Neural progenitor cell (in vitro differentiated cells): ENCODE data around the gene ERC2. TPM values are rescaled to one million over a fixed set of nuclear protein-coding genes. Genes with fewer than 3 reads are reported as not detected.

ENCODE experiments used
- DNase-seq: peaks from one replicate; pipeline ENCODE4 v3.0.0-alpha.2; 2016; ENCODE audit warnings: low spot score
- H2AFZ ChIP-seq: fragments of 200-600 bp; sonication (generic); replicated peaks from 2 replicates; pipeline ENCODE4 v1.6.1; 2016; ENCODE audit warnings: antibody characterized with exemption
- H3F3A ChIP-seq: fragments of 200-600 bp; sonication (generic); 2 replicates; pipeline ENCODE4 v1.6.1; 2016; ENCODE audit warnings: antibody characterized with exemption, low read depth
- H3K27ac ChIP-seq: fragments of 200-600 bp; sonication (generic); 2 replicates; pipeline ENCODE4 v1.5.1; 2016; ENCODE audit warnings: mild to moderate bottlenecking
- H3K27me3 ChIP-seq: fragments of 200-600 bp; sonication (generic); 2 replicates; pipeline ENCODE4 v1.6.1; 2016; ENCODE audit warnings: mild to moderate bottlenecking, moderate library complexity
- H3K36me3 ChIP-seq: fragments of 200-600 bp; sonication (generic); 2 replicates; pipeline ENCODE4 v1.5.1; 2016
- H3K4me1 ChIP-seq: fragments of 200-600 bp; sonication (generic); 2 replicates; pipeline ENCODE4 v1.6.1; 2016; ENCODE audit warnings: mixed run types
- H3K4me2 ChIP-seq: fragments of 200-600 bp; sonication (generic); 2 replicates; pipeline ENCODE4 v1.6.1; 2016
- H3K4me3 ChIP-seq: fragments of 200-600 bp; sonication (generic); 2 replicates; pipeline ENCODE4 v1.5.1; 2016
- H3K79me2 ChIP-seq: fragments of 200-600 bp; sonication (generic); 2 replicates; pipeline ENCODE4 v1.6.1; 2016; ENCODE audit warnings: low read depth
- H3K9ac ChIP-seq: fragments of 200-600 bp; sonication (generic); 2 replicates; pipeline ENCODE4 v1.6.1; 2016
- H3K9me3 ChIP-seq: fragments of 200-600 bp; sonication (generic); 2 replicates; pipeline ENCODE4 v1.5.1; 2016; ENCODE audit warnings: low read depth
- H4K20me1 ChIP-seq: fragments of 200-600 bp; sonication (generic); 2 replicates; pipeline ENCODE4 v1.6.1; 2016; ENCODE audit warnings: low read depth
- H3K27ac Mint-ChIP-seq: 3 replicates; pipeline ENCODE4 v1.8.0; 2021; ENCODE audit warnings: mixed read lengths
- H3K27me3 Mint-ChIP-seq: 2 replicates; pipeline ENCODE4 v1.8.0; 2022; ENCODE audit warnings: low read depth, mild to moderate bottlenecking, inconsistent platforms, moderate library complexity, mixed read lengths; ENCODE audit not compliant: insufficient read depth
- H3K36me3 Mint-ChIP-seq: 3 replicates; pipeline ENCODE4 v1.8.0; 2021; ENCODE audit warnings: mixed read lengths
- H3K4me1 Mint-ChIP-seq: 3 replicates; pipeline ENCODE4 v1.8.0; 2021; ENCODE audit warnings: mixed read lengths
- H3K4me3 Mint-ChIP-seq: 3 replicates; pipeline ENCODE4 v1.8.0; 2021; ENCODE audit warnings: mild to moderate bottlenecking, moderate library complexity, mixed read lengths
- H3K9me3 Mint-ChIP-seq: 3 replicates; pipeline ENCODE4 v1.8.0; 2020; ENCODE audit warnings: mixed read lengths
- CTCF ChIP-seq: fragments of 200-600 bp; sonication (generic); IDR thresholded peaks from 2 replicates; pipeline ENCODE4 v1.5.1; 2017; ENCODE audit warnings: antibody characterized with exemption, mild to moderate bottlenecking
- EZH2 ChIP-seq: fragments of 200-600 bp; sonication (generic); IDR thresholded peaks from 2 replicates; pipeline ENCODE4 v1.6.1; 2017; ENCODE audit warnings: antibody characterized with exemption, mild to moderate bottlenecking, moderate library complexity
- EZH2phosphoT487 ChIP-seq: fragments of 200-600 bp; sonication (generic); IDR thresholded peaks from 2 replicates; pipeline ENCODE4 v1.6.1; 2017; ENCODE audit warnings: antibody characterized with exemption
- total RNA-seq: library from RNA; depleted of rRNA; stranded (reverse); fragments of >200 nt; gene quantifications from 2 replicates; pipeline ENCODE4 v1.2.3, GENCODE V29; 2015; ENCODE audit warnings: low replicate concordance

The ERC2 gene
- total RNA-seq, 1 donor from 2014 or later = 24.8 TPM

GRCh38 chr3:55521064-55521737 lies 947.1 kb downstream of the ERC2 start:
- H3K4me1 Mint-ChIP-seq = peaks cover 50% of the 10 kb centered on the region
- H3K4me2 ChIP-seq = peak overlapping the region; percentile 55

GRCh38 chr3:55519019-55519418 lies 949.2 kb downstream of the ERC2 start:
- Mint-ChIP-seq H3K9me3 (no peaks in the 10 kb centered on the region), H3K36me3 (no peaks in the 10 kb centered on the region), H3K4me1 (peaks cover 59% of the 10 kb centered on the region), H3K27me3 (peaks cover 4% of the 10 kb centered on the region), H3K4me3 (no peak overlapping the region), H3K27ac (peak overlapping the region; percentile 28)
- Histone ChIP-seq H4K20me1 (peaks cover 9% of the 10 kb centered on the region), H3K79me2 (no peaks in the 10 kb centered on the region), H3K4me2 (no peak overlapping the region), H3F3A (peaks cover 19% of the 10 kb centered on the region), H3K4me3 (no peak overlapping the region), H3K9me3 (no peaks in the 10 kb centered on the region), H3K27ac (no peak overlapping the region), H3K27me3 (no peaks in the 10 kb centered on the region), H2AFZ (no peak overlapping the region), H3K36me3 (no peaks in the 10 kb centered on the region), H3K9ac (no peak overlapping the region), H3K4me1 (peaks cover 30% of the 10 kb centered on the region)
- TF ChIP-seq EZH2phosphoT487 = no peak
- no peak for TF ChIP-seq EZH2
- TF ChIP-seq CTCF = no peak
- no peak for DNase-seq

More at GRCh38 chr3:55521064-55521737, 947.1 kb downstream of the ERC2 start:
- Histone ChIP-seq H3K27me3 (no peaks in the 10 kb centered on the region), H3K79me2 (no peaks in the 10 kb centered on the region), H3K27ac (no peak overlapping the region), H3K36me3 (no peaks in the 10 kb centered on the region), H3K4me1 (peaks cover 29% of the 10 kb centered on the region), H2AFZ (no peak overlapping the region), H3F3A (peaks cover 19% of the 10 kb centered on the region), H3K9ac (no peak overlapping the region), H3K9me3 (no peaks in the 10 kb centered on the region), H3K4me3 (no peak overlapping the region), H4K20me1 (peaks cover 9% of the 10 kb centered on the region)
- H3K27ac Mint-ChIP-seq = no peak overlapping the region
- H3K27me3 Mint-ChIP-seq = peaks cover 9% of the 10 kb centered on the region
- no peak for TF ChIP-seq EZH2
- TF ChIP-seq CTCF = no peak
- no peaks in the 10 kb centered on the region for H3K36me3 Mint-ChIP-seq
- DNase-seq = no peak
- H3K4me3 Mint-ChIP-seq = no peak overlapping the region
- no peaks in the 10 kb centered on the region for H3K9me3 Mint-ChIP-seq

GRCh38 chr3:55518451-55518850 lies 949.8 kb downstream of the ERC2 start:
- peaks cover 30% of the 10 kb centered on the region for H3K4me1 ChIP-seq
- no peaks in the 10 kb centered on the region for H3K27me3 ChIP-seq
- no peaks in the 10 kb centered on the region for H3K79me2 ChIP-seq
- Mint-ChIP-seq H3K4me3 (no peak overlapping the region), H3K9me3 (no peaks in the 10 kb centered on the region), H3K36me3 (no peaks in the 10 kb centered on the region), H3K27ac (no peak overlapping the region), H3K27me3 (peaks cover 2% of the 10 kb centered on the region), H3K4me1 (peaks cover 58% of the 10 kb centered on the region)
- H3K36me3 ChIP-seq = no peaks in the 10 kb centered on the region
- DNase-seq = no peak
- H3K27ac ChIP-seq = no peak overlapping the region
- TF ChIP-seq EZH2 = no peak
- TF ChIP-seq EZH2phosphoT487 = no peak
- TF ChIP-seq CTCF = no peak
- no peak overlapping the region for H2AFZ ChIP-seq
- H3F3A ChIP-seq = peaks cover 19% of the 10 kb centered on the region
- H3K9me3 ChIP-seq = no peaks in the 10 kb centered on the region
- H3K4me3 ChIP-seq = no peak overlapping the region
- H3K4me2 ChIP-seq = no peak overlapping the region
- H3K9ac ChIP-seq = no peak overlapping the region
- H4K20me1 ChIP-seq = peaks cover 9% of the 10 kb centered on the region
